NCI-H524 treated with DMSO at 0.1 percent for 48 hours (cell line): ENCODE results near the gene LMX1B.
"Not testable (repeated sequence)": the region's sequence is repeated elsewhere in the genome, so short reads cannot be mapped to it uniquely, and the experiment has no call there.

Experiments used
- DNase-seq: peaks from one replicate; lab custom pipeline; 2025; lab: John Stamatoyannopoulos, UW

Gene LMX1B

DNA sequence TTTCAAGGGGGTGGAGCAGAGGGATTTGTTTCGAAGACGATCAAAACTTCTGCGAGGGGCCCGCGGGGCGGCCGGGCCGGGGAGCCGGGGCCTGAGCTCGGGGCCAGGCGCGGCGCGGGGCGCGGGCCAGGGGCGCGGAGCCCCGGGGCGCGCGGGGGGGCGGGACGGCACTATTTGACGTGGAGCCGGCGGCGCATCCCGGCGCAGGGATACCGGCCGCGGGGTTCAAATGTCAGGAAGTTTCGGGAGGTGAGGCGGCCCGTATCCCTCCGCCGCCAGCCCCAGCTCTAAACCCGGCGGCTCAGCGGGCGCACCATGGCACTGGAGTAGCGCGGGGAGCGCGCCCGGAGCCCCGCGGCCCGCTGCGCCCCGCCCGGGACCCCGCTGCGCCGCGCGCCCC lies at the start of gene LMX1B:
LMX1B (plus strand) TSS at position 278 of the 400 bp plus-strand sequence. CDS start 522 bp downstream, outside the sequence.
- DNase-seq: no peak

DNA sequence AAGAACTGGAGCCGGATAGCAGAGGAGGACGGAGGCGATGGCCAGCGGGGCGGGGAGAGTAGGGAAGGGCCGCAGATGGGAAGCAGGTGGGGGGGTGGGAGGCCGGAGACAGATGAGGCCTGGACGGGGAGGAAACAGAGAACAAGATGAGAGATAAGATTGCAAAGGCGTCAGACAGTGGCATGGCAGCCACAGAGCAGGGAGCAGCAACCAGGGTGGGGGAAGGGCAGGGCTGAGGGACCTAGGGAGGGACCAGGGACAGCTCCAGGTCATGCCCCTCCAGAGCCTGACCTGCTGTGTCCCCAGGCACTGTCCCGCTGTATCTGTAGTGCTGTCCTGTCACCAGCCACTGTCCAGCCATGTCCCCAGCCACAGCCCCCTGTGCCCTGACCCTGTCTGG lies 49.6 kb upstream of the LMX1B start:
- DNase-seq: no peak

DNA sequence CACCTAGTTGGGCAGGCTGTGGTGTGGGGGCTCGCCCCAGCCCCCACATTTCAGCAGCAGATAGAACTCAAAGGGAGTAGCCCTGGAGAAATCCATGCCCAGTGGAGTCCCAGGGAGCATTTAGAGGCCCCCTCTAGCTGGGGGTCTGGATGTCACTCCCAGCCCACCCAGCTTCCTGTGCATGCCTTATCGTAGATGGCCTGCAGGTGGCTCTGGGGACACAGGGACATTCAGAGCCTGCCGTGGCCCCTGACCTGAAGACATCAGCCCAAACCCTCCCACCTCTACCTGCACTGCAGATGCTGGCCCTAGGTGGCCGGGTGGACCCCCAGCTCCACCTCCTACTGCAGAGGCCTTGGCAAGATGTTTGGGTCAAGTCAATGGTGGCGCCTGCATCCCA lies 49.0 kb upstream of the LMX1B start:
- DNase-seq: no peak

DNA sequence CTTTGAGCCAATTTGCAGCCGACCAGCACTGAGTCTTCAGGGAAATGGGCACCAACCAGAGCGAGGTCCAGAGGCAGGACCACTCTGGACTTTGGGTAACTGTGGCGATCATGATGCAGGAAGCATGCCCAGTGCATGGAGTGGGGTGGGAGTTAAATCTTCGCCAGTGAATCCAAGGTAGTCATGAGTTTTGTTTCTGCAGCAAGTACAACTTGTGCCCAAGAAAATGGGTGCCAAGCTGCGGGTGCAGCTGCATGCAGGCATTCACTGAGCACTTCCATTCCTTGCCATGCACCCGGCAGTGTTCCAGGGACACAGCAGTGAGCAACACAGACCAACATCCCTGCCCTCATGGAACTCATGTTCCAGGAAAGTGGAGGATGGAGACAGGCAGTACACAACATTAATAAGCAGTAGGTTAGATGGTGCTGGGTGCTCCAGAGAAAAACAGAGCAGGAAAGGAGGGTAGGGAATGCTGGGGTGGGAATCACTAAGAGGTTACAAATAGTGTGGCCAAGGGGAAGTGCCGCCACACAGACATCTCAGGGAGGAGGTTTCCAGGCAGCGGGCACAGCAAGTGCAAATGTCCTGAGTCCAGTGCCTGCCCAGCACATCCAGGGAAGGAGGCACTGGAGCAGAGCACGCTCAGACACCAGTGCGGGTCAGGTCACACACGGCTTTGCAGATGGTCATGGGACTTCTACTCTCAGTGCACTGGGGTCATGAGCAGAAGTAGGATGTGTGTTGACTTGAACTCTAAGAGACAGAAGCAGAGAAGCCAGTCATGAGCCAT lies 48.2 kb upstream of the LMX1B start:
- DNase-seq: no peak

DNA sequence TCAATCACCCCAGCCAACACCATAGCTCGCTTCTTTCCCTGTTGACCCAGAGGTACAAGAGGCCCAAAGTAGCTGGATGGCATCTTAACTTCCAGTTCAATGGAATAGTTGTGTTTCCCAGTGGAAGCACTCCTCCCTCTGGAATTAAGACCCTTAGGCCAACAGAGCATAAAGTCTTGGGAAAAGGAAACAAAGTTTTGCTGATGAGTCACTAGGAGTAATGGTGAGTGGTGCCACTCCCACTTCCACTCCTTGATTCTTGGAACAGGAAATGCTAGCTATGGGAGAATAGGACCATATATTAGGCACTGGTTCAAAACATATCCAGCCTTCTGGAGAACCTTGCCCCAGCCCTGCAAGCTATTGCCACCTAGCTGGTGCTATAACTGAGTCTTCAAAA lies 44.7 kb upstream of the LMX1B start:
- DNase-seq: no peak

DNA sequence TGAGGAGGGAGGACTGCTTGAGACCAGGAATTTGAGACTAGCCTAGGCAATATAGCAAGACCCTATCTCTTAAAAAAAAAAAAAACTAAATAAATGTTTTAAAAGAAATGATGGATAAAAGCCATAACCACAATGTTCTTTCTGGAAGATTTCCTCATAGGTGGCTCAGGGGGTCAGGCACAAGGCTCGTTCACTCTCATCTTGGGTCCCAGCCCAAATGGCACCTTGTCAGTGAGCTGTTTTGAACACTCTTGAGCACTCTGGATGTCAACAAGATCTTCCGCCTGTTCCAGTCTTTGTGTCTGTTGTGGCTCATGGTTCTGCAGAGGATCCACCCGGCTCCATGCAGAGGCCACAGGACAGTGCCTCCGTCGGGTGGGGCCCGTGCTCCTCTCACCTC lies 35.7 kb upstream of the LMX1B start:
- DNase-seq: no peak

DNA sequence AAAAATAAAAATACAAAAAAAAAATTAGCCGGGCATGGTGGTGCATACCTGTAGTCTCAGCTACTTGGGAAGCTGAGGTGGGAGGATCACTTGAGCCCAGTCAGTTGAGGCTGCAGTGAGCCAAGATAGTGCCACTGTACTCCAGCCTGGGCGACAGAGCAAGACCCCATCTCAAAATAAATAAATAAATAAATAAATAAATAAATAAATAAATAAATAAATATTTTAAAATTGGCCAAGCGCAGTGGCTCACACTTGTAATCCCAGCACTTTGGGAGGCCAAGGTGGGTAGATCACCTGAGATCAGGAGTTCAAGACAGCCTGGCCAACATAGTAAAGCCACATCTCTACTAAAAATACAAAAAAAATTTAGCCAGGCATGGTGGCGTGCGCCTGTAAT lies 33.4 kb upstream of the LMX1B start:
- not testable (repeated sequence) for DNase-seq

DNA sequence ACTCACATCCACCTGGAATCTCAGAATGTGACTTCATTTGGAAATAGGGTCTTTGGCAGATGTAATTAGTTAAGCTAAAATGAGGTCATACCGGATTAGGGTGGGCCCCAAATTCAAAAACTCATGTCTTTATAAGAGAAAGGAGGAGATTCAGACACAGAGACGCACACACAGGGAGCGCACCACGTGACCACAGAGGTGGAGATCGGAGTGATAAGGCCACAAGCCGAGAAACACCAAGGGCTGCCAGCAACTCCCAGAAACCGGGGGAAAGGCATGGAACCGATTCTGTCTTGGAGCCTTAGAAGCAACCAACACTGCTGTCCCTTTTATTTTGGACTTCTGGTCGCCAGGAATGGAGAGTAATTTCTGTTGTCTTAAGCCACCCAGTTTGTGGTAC lies 31.8 kb upstream of the LMX1B start:
- no peak for DNase-seq

DNA sequence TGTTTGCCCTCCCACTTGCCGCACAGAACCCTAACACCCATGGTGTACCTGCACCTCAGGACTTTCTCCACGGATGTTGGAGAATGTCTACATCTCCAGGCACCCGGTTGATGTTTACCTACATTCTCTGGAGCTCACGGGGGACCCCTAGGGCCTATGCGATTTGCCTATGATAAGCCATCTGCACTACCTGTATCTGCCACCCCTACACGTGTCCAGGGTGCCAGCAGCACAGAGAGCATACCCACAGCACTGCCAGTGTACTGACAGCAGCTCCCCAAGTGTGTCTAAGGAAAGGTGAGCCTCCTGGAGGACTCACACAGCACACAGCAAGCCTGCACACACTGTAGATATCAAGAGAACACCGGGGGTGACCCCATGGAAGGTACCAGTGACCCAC lies 31.3 kb upstream of the LMX1B start:
- DNase-seq: no peak

DNA sequence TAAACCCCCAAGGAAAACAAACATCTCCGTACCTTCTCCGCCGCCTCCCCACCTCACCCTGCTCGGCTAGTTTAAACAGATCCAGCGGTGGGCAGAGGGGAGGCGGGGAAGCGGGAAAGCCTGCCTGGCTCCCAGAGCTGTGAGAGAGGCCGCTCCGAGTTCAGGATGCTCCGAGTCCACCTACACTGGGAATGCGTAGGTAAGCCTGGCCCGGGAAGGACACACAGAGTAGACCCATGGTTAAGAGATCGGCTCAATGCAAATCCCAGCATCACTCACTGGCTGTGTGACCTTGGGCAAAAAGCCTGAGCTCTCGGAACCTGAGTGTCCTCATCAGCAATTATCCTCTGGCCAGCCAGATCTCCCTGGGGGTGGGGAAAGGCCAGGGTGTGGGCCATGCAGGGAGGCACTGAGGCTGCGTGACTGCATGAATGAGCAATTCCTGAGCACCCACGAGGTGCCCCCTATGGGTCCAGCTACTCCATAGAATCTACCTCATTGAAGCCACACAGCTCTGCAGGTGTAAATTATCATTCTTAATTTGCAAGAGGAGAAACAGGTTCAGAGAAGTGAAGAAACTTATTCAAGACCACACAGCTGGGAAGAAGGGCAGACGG lies 30.5 kb upstream of the LMX1B start:
- no peak for DNase-seq

DNA sequence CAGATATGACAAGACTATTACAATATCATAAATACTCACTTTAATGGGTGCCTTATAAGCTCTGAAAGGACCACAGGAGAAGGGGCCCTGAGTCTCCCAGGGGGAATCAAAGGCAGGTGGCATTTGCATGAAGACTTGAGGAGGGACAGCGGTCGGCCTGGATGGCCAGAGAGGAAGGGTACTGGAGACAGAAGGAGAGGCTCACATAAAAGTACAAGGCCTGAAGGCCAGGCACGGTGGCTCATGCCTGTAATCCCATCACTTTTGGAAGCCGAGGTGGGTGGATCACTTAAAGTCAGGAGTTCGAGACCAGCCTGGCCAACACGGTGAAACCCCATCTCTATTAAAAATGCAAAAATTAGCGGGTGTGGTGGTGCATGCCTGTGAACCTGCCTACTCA lies 29.1 kb upstream of the LMX1B start:
- no peak for DNase-seq

DNA sequence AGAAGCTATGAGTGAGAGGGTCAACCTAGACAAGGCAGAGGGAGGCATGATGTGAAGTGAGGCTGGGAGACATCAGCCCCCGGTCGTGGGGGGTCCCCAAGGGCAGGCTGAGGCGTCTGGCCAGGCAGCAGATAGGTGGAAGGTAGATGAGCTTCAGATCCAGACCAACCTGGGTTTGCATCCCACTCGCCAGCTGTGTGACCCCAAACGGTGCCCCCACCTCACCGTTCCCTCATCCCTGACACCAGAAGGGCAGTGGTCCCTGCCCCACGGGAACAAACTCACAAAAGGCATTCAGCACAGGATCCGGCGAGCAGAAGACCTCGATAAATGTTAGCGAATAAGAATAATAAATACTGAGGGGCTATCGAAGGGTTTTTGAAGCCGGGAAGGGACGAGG lies 27.5 kb upstream of the LMX1B start:
- DNase-seq: no peak

DNA sequence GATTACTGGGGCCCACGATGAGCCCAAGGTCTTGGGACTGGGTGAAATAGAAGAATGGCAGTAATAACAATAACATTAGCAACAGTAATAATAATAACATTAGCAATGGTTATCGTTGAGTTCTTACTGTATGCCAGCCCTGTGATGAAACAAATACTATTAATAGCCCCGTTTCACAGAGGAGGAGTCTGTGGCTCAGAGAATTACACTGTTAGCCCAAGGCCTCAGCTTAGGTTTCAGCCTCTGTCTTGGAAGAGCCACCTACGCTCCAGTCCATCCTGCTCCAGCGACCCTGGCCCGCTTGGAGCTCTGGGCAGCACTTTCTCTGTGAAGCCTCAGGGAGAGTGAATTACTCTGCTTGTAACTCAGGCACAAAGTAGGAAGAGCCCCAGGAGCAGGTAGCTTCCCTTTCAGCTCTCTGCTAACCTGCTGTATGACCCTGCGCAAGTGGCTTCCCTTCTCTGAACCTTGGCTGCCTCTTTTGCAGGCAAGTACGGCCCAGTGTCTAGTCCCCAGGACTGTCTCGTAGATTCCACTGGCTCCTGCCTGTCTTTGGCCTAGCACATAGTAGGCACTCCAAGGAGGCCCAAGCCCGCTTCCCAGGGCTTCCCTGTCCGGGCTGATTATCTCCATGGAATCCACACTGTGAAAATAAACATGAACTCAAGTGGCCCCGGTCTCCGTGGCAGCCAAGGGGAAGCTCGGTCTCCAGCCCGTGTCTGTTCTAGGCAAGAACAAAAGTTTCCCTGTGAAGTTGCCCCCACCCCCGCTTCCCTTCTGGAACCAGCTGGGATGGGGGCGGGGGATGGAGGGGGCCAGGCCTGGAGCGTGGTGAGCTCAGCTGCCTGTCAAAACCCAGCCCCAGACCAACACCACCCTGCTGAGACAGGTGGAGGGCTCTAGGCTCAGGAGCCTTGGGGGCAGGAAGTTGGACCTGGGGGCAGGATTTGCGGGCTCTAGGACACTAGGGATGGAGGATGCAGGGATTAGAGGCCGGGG lies 26.2 kb upstream of the LMX1B start:
- no peak for DNase-seq

DNA sequence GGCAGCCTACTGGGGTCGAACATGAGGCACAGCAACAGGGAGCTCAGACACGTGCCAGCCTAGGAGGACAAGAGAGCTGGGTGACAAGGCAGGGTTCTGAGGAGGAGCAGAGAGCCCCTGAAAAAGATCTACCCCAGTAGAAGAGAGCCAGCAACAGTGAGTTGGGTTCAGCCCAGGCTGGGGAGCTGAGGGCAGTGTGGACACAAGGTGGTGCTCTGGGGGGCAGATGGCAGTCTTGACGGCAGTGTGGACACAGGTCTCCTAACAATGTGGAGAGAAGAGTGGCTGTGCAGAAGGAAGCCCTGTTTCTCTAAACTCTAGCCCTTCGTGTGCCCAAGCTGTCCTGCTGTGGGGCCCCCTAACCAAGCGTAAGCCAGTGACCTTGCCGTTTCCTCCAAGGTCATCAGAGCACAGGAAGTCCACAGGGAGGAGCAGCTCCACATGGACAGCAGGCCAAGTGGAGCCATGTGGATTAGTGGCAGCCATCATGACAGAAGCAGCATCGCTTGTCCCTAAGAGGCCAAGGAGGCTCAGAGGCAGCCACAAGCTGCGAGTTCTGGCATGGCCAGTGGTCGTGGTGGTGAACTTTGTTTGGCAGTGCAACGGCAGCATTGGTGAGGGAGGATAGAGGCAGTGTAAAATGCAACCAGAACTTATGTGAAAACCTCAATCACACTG lies 25.1 kb upstream of the LMX1B start:
- DNase-seq: no peak

DNA sequence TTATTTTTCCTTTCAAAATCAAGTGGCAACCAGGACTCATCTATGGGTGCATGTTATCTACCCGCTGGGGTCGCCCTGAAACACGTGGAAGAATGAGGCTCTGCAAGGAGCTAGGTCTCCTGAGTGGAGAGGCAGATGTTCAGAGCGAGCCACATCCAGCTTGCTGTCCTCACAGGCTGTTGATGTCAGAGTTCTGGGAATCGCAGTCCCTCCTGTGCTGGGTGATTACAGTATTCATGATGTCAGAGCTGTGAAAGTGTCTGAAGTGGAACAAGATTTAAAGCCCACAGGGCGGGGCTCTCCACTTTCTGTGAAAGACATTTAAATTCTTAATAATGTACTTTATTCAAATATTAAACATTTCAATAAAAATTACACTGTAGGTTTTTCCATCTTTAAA lies 24.4 kb upstream of the LMX1B start:
- DNase-seq: no peak

DNA sequence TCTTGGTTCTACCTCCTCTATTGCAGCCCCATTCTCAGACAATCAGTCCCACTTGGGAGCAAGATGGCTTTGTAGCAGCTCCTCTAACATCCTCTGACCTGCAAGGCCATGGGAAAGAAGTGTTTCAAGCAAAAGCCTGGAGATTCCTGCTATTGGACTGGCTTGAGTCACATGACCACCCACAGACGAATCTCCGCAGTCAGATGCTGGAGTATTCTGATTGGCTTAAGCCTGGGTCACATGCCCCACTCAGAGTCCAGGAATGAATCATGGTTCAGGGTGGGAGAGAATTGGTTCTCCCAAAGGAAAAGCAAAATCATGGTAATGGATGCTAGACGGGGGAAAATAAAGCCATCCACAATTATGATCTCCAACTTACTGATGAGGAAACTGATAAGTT lies 22.6 kb upstream of the LMX1B start:
- no peak for DNase-seq

DNA sequence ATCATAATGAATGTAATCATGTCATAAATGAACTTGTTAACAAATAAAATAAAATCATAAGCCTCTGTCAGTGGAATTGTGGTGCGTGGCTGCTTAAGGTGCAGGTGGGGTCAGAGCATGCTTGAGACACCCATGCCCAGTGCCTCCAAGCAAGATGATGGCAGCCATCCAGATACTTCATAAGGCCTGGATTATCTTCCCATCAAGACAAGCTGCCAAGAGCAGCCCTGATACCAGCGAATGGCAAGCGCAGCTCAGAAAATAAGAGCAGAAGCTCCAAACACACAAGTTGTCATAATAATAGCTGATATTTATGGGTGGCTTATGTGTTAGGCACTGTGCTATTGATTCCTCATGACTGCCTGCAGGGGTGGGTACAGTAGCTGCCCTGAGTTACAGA lies 21.8 kb upstream of the LMX1B start:
- no peak for DNase-seq

DNA sequence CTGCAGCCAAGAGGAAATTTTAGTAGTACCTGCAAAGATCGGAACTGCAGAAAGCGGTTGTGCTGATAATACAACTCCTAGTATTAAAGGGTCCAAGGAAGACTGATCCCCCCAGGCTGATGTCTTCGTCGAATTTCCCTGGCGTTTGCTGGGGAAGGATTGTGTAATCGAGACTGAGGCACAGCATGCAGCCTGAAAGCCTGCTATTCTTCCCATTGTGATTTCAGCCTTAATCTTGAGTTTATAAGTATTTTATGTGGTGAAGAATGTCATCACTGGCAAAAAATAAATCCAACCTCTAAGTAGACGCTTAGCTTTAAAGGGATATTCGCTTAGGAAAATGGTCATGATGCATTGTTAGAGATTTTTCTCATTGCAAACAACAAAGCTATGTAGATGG lies 21.3 kb upstream of the LMX1B start:
- DNase-seq: no peak

DNA sequence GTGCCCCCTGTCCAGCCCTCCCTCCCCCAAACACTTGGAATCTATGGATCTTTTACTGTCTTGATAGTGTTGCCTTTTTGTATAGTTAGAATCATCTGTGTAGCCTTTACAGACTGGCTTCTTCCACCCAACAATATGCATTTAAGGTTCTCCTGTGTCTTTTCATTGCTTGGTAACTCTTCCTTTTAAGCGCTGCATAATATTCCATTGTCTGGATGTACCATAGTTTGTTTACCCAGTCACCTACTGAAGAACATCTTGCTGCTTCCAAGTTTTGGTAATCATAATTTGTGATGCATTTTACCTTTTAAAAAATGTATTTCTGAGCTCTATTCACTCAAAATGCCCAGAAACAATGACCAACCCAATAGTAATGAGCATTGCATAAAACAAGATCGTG lies 17.7 kb upstream of the LMX1B start:
- DNase-seq: no peak

DNA sequence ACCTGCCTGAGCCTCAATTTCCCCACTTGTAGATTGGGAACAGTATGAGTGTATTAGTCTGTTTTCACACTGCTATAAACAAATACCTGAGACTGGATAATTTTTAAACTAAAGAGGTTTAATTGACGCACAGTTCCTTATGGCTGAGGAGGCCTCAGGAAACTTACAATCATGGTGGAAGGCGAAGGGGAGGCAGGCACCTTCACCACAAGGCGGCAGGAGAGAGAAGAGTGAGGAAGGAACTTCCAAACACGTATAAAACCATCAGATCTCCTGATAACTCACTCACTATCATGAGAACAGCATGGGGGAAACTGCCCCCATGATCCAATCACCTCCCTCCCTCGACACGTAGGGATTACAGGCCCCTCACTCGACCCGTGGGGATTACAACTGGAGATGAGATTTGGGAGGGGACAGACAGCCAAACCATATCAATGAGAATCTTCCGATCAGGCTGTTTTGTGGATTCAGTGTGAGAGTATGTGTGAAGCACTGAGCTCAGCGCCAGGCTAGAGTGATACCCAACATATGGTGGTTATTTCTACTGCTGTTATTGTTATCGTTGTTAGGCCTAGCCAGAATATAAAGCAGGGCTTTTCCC lies 14.6 kb upstream of the LMX1B start:
- DNase-seq: no peak
